Stomach (tissue), 4 donors: Measurements from ENCODE around the gene ROBO2.

ENCODE experiments used
- POLR2A ChIP-seq, 4 donors: fragments of 450-650 bp; IDR thresholded peaks; one replicate each; pipeline ENCODE4 v1.6.1; 2016; ENCODE audit warnings: antibody characterized with exemption in 4 of 4, control low read depth in 2 of 4, mild to moderate bottlenecking in 1 of 4, moderate library complexity in 1 of 4
- POLR2AphosphoS5 ChIP-seq, 3 donors: sonication (generic); formaldehyde crosslinking; IDR thresholded peaks; one replicate each; pipeline ENCODE4 v1.6.1; 2016; ENCODE audit warnings: antibody characterized with exemption in 3 of 3
- TF ChIP-seq, protein P1 (sequence below), 7 experiments: fragments of 450-650 bp in 4 of 7; fragments of 200-600 bp in 3 of 7; sonication (generic) in 3 of 7; IDR thresholded peaks; one replicate each; pipeline ENCODE4 v1.5.1; 2016 to 2019; ENCODE audit warnings: antibody characterized with exemption in 7 of 7, control low read depth in 2 of 7, mild to moderate bottlenecking in 1 of 7

DNA sequence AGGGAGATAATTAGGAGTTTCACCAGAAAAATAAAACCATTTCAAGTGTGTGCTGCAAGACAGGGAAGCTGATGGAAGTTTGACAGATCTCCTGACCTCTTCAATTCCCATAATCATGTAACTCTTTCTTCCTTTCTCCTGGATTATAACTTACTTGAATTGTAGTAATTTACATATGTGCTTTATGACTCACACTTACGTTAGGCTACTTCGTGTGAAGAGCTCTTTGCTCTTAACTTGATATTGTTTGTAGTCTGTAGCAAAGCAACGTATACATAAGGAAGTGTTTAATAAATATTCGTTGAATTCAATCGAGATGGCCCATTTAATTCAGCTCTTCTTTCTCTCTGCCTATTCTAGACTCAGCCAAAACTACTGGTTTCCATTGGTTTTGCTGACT lies 23.5 kb downstream of the ROBO2 start:
- TF ChIP-seq, protein P1, sequence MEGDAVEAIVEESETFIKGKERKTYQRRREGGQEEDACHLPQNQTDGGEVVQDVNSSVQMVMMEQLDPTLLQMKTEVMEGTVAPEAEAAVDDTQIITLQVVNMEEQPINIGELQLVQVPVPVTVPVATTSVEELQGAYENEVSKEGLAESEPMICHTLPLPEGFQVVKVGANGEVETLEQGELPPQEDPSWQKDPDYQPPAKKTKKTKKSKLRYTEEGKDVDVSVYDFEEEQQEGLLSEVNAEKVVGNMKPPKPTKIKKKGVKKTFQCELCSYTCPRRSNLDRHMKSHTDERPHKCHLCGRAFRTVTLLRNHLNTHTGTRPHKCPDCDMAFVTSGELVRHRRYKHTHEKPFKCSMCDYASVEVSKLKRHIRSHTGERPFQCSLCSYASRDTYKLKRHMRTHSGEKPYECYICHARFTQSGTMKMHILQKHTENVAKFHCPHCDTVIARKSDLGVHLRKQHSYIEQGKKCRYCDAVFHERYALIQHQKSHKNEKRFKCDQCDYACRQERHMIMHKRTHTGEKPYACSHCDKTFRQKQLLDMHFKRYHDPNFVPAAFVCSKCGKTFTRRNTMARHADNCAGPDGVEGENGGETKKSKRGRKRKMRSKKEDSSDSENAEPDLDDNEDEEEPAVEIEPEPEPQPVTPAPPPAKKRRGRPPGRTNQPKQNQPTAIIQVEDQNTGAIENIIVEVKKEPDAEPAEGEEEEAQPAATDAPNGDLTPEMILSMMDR (IDR thresholded peaks at IDR 0.05) = no peak
- TF ChIP-seq POLR2A (IDR thresholded peaks at IDR 0.05) (no peak), POLR2AphosphoS5 (IDR thresholded peaks at IDR 0.05) (no peak)
